ENCODE results near the gene MARK4. TPM values are rescaled to one million over a fixed set of nuclear protein-coding genes. Genes with fewer than 3 reads are reported as not detected.

MARK4 gene
- total and polyA plus RNA-seq, 2 experiments from 2014 or later = 16.6 to 38.6 TPM

DNA sequence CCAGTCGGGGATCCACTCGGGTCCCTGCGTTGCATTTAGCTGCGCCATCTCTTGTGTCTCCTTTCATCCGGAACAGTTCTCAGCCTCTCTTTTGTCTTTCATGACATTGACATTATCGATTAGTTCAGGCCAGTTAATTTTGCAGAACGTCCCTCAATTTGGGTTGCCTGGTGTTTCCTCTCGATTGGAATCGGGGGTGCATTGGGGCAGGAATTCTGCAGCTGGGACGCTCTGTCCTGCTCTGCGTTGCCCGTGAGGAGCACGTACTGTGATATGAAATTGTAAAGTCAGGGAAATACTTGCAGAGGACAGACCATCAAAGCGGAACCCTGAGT is 22.4 kb downstream of the MARK4 start:
- no peaks in the 10 kb centered on the region for H3F3A ChIP-seq (replicated peaks; ENCODE audit: low read depth)
- H2AFZ ChIP-seq = no peak overlapping the region
- H3K79me2 ChIP-seq (replicated peaks; ENCODE audit: insufficient read depth) = no peaks in the 10 kb centered on the region
- H3K9me3 Mint-ChIP-seq = no peaks in the 10 kb centered on the region
- H3K4me1 Mint-ChIP-seq = no peaks in the 10 kb centered on the region; the same call in 2 of the 3 replicates
- no peak for ATAC-seq
- peaks cover 1% of the 10 kb centered on the region for H3K27me3 Mint-ChIP-seq (ENCODE audit: insufficient read depth, low read depth, poor library complexity)
- H3K36me3 Mint-ChIP-seq (ENCODE audit: low read depth) = peaks cover 16% of the 10 kb centered on the region; the same call in 2 of the 3 replicates
- TF ChIP-seq STAT1 (IDR thresholded peaks at IDR 0.05; ENCODE audit: unreplicated experiment) (no peak), NANOG (IDR thresholded peaks at IDR 0.05; ENCODE audit: borderline replicate concordance) (no peak), JUNB (IDR thresholded peaks at IDR 0.05; ENCODE audit: unreplicated experiment) (no peak), EZH2 (IDR thresholded peaks at IDR 0.05; ENCODE audit: low read depth, unreplicated experiment) (no peak), ZNF114 (CRISPR knock-in tag; IDR thresholded peaks at IDR 0.05) (no peak), POLR2AphosphoS5 (IDR thresholded peaks at IDR 0.05; ENCODE audit: low read depth) (no peak)
- TF ChIP-seq, protein P1, sequence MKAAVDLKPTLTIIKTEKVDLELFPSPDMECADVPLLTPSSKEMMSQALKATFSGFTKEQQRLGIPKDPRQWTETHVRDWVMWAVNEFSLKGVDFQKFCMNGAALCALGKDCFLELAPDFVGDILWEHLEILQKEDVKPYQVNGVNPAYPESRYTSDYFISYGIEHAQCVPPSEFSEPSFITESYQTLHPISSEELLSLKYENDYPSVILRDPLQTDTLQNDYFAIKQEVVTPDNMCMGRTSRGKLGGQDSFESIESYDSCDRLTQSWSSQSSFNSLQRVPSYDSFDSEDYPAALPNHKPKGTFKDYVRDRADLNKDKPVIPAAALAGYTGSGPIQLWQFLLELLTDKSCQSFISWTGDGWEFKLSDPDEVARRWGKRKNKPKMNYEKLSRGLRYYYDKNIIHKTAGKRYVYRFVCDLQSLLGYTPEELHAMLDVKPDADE (IDR thresholded peaks at IDR 0.05) = no peak
- TF ChIP-seq, protein P2, sequence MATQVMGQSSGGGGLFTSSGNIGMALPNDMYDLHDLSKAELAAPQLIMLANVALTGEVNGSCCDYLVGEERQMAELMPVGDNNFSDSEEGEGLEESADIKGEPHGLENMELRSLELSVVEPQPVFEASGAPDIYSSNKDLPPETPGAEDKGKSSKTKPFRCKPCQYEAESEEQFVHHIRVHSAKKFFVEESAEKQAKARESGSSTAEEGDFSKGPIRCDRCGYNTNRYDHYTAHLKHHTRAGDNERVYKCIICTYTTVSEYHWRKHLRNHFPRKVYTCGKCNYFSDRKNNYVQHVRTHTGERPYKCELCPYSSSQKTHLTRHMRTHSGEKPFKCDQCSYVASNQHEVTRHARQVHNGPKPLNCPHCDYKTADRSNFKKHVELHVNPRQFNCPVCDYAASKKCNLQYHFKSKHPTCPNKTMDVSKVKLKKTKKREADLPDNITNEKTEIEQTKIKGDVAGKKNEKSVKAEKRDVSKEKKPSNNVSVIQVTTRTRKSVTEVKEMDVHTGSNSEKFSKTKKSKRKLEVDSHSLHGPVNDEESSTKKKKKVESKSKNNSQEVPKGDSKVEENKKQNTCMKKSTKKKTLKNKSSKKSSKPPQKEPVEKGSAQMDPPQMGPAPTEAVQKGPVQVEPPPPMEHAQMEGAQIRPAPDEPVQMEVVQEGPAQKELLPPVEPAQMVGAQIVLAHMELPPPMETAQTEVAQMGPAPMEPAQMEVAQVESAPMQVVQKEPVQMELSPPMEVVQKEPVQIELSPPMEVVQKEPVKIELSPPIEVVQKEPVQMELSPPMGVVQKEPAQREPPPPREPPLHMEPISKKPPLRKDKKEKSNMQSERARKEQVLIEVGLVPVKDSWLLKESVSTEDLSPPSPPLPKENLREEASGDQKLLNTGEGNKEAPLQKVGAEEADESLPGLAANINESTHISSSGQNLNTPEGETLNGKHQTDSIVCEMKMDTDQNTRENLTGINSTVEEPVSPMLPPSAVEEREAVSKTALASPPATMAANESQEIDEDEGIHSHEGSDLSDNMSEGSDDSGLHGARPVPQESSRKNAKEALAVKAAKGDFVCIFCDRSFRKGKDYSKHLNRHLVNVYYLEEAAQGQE (IDR thresholded peaks at IDR 0.05; ENCODE audit: unreplicated experiment) = no peak
- H3K27me3 ChIP-seq (ENCODE audit: insufficient read depth) = no peaks in the 10 kb centered on the region
- DNase-seq (ENCODE audit: low spot score) = no peak
- H3K36me3 ChIP-seq (ENCODE audit: insufficient read depth) = 0 out of 2 replicates have a peak, but pooled peaks cover 3% of the 10 kb centered on the region
- no peak overlapping the region for H3K27ac Mint-ChIP-seq
- H3K4me3 ChIP-seq = no peak overlapping the region
- no peaks in the 10 kb centered on the region for H3K4me1 ChIP-seq (ENCODE audit: insufficient read depth)
- H3K27ac ChIP-seq (ENCODE audit: low read depth) = no peak overlapping the region
- H3K4me2 ChIP-seq = no peak overlapping the region
- H3K4me3 Mint-ChIP-seq = no peak overlapping the region
- no peaks in the 10 kb centered on the region for H3K9me2 ChIP-seq (ENCODE audit: insufficient read depth)
- H4K20me1 ChIP-seq (replicated peaks; ENCODE audit: insufficient read depth) = peaks cover 3% of the 10 kb centered on the region; the same call in 1 of the 2 replicates

DNA sequence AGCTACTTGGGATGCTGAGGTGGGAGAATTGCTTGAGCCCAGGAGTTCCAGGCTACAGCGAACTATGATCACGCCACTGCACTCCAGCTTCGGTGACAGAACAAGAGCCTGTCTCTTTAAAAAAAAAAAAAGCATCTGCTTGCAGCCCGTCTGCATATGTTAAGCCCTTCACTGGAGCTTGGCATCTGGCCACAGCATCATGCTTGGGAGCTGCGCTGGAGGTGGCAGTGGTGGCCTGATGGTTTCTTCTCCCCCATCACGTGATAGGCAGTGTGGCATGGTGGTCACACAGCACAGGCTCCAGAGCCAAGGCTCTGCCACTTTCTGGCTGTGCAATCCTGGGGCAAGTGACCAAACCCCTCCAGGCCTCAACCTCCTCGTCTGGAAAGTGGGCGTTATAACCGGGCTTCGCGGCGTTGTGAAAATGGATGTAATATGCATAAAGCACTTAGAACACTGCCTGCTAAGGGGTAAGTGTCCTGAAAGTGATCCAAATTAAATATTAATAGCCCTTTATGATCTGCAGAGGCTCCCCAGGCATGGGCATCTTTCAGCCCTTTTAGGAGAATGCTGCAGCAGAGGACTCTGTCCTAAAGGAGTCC is 24.4 kb downstream of the MARK4 start:
- Mint-ChIP-seq H3K27ac (no peak overlapping the region), H3K9me3 (no peaks in the 10 kb centered on the region), H3K4me3 (no peak overlapping the region), H3K36me3 (ENCODE audit: low read depth) (peaks cover 16% of the 10 kb centered on the region; the same call in 2 of the 3 replicates), H3K27me3 (ENCODE audit: insufficient read depth, low read depth, poor library complexity) (peaks cover 5% of the 10 kb centered on the region), H3K4me1 (no peaks in the 10 kb centered on the region; the same call in 2 of the 3 replicates)
- Histone ChIP-seq H2AFZ (no peak overlapping the region), H3K9me2 (ENCODE audit: insufficient read depth) (no peaks in the 10 kb centered on the region), H3K36me3 (ENCODE audit: insufficient read depth) (peaks cover 6% of the 10 kb centered on the region; the same call in 1 of the 2 replicates), H3F3A (replicated peaks; ENCODE audit: low read depth) (no peaks in the 10 kb centered on the region), H3K27ac (ENCODE audit: low read depth) (no peak overlapping the region), H3K79me2 (replicated peaks; ENCODE audit: insufficient read depth) (no peaks in the 10 kb centered on the region), H3K4me1 (ENCODE audit: insufficient read depth) (no peaks in the 10 kb centered on the region), H3K4me3 (no peak overlapping the region), H3K4me2 (no peak overlapping the region), H4K20me1 (replicated peaks; ENCODE audit: insufficient read depth) (peaks cover 3% of the 10 kb centered on the region; the same call in 1 of the 2 replicates), H3K27me3 (ENCODE audit: insufficient read depth) (no peaks in the 10 kb centered on the region)
- ATAC-seq (no peak), DNase-seq (ENCODE audit: low spot score) (no peak)
- no peak for TF ChIP-seq JUNB (IDR thresholded peaks at IDR 0.05; ENCODE audit: unreplicated experiment)
- no peak for TF ChIP-seq CREB1 (CRISPR knock-in tag; IDR thresholded peaks at IDR 0.05; ENCODE audit: low read depth)
- TF ChIP-seq, protein P1 (IDR thresholded peaks at IDR 0.05) = no peak
- no peak for TF ChIP-seq POLR2AphosphoS5 (IDR thresholded peaks at IDR 0.05; ENCODE audit: low read depth)
- TF ChIP-seq STAT1 (IDR thresholded peaks at IDR 0.05; ENCODE audit: unreplicated experiment) = no peak
- no peak for TF ChIP-seq ZNF331 (CRISPR knock-in tag; IDR thresholded peaks at IDR 0.05; ENCODE audit: low read depth)
- TF ChIP-seq EZH2phosphoT487 (IDR thresholded peaks at IDR 0.05; ENCODE audit: unreplicated experiment) = no peak
- TF ChIP-seq, protein P3, sequence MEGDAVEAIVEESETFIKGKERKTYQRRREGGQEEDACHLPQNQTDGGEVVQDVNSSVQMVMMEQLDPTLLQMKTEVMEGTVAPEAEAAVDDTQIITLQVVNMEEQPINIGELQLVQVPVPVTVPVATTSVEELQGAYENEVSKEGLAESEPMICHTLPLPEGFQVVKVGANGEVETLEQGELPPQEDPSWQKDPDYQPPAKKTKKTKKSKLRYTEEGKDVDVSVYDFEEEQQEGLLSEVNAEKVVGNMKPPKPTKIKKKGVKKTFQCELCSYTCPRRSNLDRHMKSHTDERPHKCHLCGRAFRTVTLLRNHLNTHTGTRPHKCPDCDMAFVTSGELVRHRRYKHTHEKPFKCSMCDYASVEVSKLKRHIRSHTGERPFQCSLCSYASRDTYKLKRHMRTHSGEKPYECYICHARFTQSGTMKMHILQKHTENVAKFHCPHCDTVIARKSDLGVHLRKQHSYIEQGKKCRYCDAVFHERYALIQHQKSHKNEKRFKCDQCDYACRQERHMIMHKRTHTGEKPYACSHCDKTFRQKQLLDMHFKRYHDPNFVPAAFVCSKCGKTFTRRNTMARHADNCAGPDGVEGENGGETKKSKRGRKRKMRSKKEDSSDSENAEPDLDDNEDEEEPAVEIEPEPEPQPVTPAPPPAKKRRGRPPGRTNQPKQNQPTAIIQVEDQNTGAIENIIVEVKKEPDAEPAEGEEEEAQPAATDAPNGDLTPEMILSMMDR (conservative IDR thresholded peaks at IDR 0.05; ENCODE audit: low read depth in 2 of 2) = no peak
- no peak for TF ChIP-seq EZH2 (IDR thresholded peaks at IDR 0.05; ENCODE audit: low read depth, unreplicated experiment)
- no peak for TF ChIP-seq ZNF114 (CRISPR knock-in tag; IDR thresholded peaks at IDR 0.05)
- TF ChIP-seq, protein P2 (IDR thresholded peaks at IDR 0.05; ENCODE audit: unreplicated experiment) = no peak
